Anterior cingulate cortex (tissue), 58 donors: Measurements from ENCODE around the gene ZBTB21.
A peak's percentile ranks its signal among the peaks of the same experiment; 100 is the strongest.

Experiments
- DNase-seq, 58 donors: peaks; one replicate each; lab custom pipeline; 2025; lab: John Stamatoyannopoulos, UW

Gene ZBTB21

DNA sequence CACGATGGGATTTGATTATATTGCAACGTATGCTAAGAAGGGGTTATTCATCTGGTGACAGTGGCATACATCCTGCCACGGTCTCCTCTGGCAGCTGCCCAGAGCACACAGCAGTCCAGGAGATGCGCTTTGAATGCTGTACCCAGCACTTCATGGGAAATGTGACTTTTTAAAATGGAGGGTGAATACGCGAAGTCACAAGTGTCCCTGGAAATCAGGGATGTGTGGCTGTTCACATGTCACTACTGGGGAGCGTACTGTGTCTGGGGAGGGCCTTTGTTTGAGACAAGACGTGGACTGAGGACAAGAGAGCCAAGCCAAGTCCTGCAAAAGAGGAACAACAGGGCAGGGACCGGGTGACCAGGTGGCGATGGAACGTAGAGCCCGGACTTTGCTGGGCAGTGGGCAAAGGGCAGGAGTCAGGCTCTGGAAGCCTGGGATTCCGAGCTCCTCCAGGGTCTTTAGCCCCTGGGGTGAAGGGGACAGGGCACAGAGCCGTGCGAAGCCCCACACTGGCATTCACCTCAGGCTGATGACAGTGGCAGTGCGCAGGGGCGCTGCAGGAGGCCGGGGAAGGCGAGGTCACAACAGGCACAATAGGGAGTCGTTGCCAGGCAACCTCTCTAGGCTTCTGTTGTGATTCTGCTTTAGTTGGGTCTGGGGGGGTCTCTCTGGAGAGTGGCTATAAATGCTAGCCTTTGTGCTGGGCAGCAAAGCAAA is 11.4 kb upstream of the ZBTB21 start:
- DNase-seq, result peak in 5 of 58 donors; percentile 8 to 52 (median 17)

DNA sequence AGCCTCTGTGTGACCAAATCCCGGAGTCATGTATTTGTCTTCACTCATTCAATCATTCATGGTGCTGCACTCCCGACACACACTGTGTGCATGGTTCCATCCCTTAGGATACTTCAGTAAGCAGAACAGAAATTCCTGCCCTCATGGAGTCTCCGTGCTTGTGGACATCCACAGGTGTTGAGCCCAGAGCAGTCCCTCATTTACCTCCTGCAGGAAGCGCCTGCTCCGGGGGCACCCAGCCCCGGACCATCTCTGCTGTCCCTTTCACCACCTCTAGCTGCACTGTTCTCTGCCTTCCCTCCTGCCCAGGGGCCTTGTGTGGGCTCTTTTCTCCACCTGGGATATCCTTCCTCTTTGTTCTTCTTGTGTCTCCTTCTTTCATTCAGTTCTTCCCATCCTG is 9.5 kb upstream of the ZBTB21 start:
- DNase-seq, result no peak

DNA sequence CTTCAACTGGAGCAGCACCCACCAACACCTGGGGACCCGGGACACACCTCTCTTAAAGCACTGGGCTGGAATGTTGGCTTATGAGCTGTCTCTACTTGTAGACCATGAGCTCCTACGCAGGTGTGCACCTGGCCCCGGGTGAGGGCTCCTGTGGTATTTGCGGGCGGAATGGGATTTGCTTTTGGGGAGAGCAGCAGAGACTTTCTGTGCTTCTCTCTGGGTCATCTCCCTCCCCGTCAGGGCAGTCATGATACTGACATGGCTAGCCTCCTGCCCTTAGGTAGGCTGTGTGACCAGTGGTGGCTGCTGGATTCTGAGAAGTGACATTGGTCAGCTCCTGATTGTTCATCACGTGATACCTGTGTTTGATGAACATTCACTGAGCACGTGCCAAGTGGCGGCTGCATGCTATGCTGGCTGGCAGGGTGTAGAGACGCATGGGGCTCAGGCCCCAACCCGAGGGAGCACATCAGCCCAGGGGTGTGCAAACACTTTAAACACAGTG is 9.0 kb upstream of the ZBTB21 start:
- no peak for DNase-seq

DNA sequence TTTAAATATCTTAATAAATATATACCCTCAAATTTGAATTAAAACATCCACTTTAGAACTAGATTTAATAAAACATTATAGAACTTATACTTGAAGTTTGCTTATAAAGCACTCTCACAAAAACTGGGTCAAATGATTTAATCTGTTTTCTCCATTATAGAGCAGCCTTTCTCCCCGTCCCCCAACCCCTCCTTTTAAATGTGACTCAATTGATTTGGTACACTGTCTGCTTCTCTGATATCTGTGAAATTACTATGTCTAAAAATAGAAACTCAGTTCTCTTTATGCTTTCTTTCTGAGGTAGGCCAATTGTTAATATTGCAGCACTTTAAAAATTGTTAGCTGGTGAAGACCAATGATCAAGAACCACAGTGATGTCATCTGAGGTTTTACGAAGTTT is 6.9 kb upstream of the ZBTB21 start:
- DNase-seq, result no peak

DNA sequence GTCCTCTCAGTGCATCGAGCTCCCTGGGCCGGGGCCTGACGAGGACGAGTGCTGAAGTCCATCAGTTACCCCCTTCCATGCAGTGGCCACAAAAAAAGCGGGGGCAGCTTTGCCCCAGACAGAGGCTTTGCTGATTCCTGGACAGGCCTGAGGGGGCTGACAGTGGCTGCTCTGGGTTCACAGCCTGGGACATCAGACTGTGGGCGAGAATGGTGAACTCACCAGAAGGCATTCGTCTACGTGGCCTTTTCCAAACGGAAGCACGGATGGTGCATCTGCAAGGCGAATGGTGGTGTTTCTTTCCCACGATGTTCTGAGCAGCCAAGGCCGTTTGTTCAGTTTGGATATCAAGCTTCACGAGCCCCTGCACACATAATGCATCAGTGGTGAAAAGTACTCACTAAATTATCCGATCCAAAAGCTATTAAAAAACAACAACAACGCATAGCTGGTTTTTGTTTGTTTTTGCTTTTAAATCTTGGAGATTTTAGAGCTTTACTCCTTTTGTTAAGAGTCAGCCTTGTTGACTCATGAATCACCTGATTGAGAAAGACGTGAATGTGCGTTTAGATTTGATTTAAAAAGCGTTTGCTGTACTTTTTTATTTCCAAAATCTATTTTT is 6.3 kb upstream of the ZBTB21 start:
- no peak for DNase-seq

DNA sequence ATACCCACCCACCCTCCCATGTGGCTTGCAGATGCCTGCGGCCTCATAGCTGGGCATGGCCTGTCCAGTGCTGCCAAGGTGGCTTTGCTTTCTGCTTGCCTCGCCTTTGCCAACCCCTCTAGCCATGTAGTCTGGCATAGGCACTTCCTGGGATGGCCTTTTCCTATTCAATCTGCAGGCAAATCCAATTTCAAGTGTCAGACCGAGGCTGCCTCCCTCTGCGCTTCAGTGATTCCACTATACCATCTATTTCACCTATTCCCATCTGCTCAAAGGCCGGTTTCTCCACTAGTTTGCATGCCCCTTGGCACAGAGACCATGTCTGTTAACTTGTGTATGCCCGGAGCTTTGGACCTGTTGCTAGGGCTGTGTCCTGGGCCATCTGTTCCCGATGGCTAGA is 3.8 kb upstream of the ZBTB21 start:
- DNase-seq, result no peak

DNA sequence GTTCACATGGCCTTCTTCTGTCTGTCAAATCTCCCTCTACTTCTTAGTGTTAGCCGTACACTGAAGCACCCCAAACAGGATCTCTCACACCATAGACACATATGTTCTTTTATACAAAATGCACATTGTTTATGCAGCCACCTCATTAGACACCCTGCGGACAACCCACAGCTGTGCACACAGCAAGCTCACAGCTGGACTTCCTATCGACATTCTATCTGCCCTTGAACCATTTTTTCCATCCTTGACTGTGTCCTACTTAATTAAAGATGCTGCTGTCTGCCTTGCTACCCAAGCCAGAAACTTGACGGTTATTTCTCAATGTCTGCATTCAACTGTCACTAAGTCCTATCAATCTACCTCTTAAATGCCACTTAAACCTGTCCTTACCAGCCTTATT is 3.2 kb upstream of the ZBTB21 start:
- no peak for DNase-seq

DNA sequence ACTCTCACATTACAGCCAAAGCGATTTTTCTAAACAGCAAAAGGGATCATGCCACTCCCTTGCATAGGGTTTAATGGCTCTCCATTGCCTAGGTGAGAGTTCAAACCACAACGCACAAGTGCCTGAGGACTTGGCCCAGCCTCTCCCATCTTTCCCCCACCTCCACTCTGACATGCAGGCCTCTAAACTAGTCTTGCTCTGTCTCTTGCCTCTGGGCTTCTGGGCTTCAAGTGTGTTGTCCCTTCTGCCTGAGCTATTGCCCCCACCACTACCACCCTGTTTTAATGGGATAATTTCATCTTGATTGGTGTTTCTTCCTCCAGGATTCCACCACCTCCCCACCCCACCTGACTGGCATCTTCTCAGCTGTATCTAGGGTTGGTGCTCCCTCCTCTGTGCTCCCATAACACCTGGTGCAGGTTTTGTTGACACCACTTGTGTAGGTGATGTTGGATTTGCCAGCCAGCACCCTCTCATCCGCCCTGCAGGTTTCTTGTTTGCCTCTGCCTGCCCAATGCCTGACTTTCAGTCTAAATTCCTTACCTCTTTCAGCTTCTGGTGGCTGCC is 2.7 kb upstream of the ZBTB21 start:
- DNase-seq, result no peak

DNA sequence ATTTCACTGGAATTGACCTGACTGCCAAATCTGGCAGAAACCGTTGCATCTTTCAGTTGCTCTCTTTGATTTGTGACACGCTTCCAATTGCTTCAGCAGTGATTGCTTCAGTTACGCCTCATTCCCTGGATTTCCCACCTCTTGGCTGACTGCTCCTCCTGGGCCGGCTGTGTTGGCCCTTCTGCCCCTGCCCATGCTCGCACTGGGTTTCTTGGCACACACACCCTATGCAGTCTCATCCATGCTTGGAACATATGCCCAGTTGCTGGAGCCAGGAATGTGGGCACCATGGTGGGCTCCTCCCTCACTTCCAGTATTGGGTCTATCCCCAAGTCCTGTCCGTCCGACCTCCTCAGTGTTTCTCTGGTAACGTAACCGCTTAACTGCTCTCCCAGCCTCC is 2.2 kb upstream of the ZBTB21 start:
- peak in 2 of 58 donors; percentile 26 to 53 for DNase-seq

DNA sequence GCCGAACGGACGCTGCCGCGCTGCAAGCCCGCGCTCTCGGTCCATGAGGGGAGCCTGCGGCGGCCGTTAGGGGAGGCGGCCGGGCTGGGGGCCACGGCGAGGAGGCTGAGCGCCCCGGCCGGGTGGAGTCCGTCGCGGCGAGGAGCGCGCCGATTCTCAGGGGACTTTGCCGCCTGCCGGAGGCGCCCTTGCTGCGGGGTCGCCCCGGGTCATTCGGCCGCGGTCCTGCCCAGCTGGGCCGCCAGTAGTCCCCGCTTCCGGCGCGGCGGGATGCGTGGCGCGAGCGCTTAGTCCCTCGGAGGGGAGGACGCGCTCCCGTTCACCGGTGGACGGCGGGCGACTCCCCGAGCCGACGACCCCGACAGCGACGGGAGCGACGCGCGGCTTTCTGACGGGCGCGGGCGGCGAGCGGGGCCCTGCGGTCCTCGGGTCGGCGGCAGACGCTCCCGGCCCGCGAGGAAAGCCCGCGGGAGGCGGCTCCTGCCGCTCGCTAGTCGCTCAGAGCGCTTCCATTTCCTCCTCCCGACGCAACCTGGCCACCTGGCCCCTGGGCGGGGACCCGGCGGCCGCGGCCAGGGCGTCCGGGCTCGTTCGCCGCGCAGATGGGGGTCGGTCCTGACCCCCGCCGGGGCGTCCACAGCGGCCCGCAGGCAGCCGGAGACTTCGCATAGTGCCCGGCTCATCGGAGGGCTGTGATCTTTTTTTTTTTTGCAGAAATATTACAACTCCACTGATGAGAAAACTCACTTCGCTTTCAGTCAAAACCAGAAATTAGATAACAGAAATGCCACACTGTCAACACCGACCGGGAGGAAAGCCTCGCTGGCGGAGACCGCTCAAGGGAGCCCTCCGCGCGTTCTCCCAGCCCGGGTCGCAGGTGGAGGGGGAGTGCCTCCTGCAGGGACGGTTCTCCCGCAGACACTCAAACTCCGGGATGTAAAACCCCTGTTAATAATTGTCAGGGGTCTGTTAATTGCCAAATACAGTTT is 641 bp upstream of the ZBTB21 start:
- peak in 16 of 58 donors; percentile 56 to 87 (median 73) for DNase-seq

DNA sequence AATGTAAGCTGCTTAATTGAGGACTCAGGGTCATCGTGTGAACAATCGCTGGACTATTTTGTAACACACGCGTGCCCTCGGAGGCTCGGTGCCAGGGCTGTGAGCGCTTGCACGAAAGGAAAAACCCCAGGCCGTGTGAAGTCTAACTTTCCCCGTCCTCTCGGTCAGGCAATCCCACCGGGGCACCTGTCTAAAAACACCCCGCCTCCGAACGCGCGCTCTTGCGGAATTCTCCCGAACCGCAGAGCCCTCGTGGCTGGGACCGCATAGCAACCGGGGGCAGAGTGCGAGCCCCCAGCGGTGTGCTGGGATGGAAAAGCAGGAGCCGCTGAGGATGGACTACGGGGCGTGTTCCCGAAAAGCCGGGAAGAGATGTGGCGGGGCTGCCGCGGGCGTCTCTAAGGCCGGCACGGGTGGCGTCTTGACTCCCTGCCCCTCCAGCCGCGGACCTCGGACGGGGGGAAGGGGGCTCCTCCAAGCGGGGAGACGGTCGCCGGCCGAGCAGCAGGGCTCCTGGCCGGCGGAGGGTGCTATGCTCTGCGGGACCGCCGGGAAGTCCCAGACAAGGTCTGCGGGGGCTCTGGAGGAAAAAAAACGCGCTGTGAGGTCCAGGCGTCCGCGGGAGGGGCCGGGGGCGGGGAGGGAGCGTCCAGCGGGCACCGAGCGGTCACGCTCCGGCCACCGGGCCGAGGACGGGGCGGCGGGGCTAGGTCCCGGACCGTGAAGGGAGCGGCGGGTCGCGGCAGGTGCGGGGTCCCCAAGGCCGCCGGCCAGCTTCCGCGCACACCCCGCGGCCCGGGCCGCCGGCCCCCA is 936 bp downstream of the ZBTB21 start:
- DNase-seq, result peak in 31 of 58 donors; percentile 17 to 77 (median 58)

DNA sequence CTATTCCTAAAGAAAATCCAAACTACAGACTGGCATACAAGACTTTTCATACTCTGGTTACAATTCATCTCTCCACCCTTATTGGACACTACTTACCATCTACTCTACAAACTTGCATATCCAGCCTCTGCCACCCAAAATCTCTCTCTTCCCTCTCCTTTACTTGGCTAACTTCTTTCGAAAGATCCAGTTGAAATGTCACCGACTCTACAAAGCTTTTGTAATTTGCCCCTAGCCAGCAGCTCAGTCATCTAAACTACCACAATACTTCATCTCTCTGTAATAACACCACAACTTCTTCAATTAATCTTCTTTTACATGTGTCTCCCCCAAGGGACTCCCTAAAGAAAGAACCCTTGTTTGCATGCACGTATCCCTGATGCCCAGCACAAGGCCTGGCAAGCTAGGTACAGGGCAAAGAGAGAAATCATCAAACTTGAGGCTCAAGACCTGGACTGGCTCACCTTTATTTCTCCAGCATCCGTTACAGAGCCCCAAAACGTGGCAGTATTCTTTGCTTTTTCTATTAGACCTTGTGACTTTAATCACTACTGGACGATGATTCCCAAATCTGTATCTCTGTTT is 2.7 kb downstream of the ZBTB21 start:
- no peak for DNase-seq

DNA sequence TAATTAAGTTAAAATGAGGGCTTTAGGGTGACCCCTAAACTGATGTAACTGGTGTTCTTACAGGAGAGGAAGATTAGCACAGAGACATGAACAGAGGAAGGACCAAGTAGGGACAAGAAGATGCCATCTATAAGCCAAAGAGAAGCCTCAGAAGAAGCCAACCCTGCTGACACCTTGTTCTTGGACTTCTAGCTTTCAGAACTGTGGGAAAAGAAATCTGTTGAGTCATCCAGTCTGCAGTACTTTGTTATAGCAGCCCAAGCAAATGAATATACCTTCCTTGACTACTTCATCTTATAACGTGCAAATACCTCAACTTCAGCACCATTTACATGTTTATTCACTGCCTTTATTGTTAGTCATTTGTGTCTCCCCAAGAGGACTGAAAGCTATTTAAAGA is 3.4 kb downstream of the ZBTB21 start:
- no peak for DNase-seq

DNA sequence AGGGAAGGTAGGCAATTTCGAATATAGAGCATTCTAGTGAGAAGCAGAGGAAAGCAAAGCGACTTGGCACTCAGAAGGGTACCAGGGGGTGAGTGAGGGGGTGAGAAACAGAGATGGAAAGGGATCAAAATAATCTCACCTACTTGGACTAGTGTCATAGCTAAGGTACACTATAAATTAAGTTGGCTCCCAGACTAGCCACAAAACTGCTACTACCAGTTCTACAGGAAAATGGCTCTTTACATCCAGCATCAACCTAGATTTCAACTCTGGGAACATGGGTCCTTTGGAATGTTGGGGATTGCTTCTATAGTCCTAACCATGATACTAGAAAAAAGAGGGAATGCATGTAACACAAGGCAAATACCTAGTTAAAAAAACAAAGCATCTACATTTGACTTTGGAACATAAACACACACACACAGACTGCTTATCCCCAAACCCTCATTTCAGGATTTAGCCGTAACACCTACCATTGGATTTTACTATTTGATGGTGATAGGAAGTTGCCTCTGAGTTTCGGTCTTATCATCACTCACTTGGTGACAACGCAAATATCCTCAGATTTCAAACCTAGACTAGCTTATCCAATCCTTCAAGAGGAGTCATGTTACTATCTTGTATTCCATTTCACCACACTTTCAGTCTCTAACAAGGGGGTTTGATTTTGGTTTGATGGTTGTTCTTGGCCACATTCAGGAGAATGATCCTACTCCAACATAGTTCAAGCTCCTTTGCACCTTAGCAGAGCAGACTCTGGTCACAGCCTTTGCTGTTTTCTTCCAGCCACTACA is 5.6 kb downstream of the ZBTB21 start:
- no peak for DNase-seq

DNA sequence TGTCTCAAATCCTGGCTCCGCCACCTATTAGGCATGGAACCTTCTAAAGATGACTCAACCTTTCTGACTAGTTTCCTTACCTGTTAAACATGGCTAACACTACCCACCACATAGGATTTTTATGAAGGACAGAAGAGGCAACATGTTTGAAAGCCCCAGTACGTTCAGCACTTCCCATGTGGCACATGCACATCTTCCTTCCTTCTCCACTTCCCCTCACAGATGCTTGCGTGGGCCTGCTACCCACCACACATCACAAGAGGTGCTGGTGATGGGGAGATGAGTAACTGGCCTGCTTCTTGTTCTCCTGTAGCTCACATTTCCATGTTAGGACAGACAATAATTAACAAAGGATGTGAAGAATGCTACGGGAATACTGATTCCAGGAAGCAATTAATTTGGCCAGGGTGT is 7.1 kb downstream of the ZBTB21 start:
- peak in 4 of 58 donors; percentile 11 to 16 (median 14) for DNase-seq

DNA sequence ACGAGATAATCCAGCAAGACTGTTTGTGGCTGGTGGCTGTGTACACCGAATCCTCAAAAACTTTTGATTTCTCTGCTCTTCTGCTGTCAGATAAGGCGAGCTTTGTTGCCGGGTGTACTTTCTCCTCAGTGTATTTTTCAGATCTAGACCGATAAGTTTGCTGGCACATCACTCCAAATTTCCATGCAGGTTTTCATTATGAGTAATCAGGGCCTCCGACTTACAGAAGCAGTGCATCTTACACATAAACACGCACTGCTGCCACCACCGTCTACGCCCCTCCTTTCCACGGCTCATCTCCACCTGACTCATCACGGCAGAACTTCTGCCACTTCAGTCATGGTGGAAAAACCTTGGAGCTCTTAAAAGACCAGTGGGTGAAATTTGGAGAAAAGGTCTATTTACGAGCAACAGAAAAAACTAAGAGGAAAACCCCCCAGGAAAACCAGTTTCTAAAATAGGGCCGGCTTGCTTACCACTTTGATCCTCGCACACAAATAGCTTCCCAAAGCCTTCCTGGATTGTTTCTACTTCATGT is 7.7 kb downstream of the ZBTB21 start:
- peak in 8 of 58 donors; percentile 9 to 64 (median 24) for DNase-seq

DNA sequence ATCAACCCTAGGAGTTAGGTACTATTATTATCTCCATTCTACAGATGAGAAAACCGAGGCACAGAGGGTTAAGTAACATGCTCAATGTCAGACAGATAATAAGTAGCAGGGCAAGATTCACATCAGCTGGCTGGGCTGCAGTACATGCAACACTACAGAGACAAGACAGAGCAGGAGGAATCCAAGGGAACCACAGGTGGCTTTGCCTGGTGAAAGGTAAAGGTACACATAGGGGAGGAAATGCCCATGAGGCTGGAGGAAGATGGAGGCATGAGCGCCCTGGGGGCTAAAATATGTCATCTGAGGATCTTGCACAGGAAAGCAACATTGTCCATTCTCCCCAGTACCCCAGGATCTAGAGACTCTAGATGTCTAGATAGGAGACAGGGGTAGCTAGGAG is 8.4 kb downstream of the ZBTB21 start:
- DNase-seq, result no peak

DNA sequence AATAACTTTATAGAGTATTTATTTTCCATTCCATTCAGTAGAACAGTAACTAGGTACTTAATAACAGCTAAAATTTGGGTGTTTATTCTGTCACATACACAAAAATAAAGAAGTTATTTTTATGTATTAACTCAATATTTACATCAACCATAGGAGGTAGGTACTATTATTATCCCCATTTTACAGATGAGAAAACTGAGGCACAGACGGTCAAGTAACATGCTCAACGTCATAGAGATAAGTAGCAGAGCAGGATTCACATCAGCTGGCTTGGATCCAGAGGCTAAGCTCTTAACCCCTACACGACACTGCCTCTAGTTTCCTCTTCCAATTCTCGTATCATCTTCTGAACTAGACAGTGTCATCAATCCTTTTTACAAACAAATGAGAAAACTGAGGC is 9.3 kb downstream of the ZBTB21 start:
- DNase-seq, result no peak
